Liver (tissue), 9 donors: ENCODE measurements around the gene CCT6A. TPM values are rescaled to one million over a fixed set of nuclear protein-coding genes. Genes with fewer than 3 reads are reported as not detected.

Source experiments
- DNase-seq: peaks from one replicate; pipeline ENCODE4 v3.0.0-alpha.2; 2017; ENCODE audit warnings: low spot score
- H3K27ac ChIP-seq, 2 donors: one replicate each; pipeline ENCODE4 v1.7.0; 2013; ENCODE audit warnings: inconsistent platforms in 2 of 2, low read length in 2 of 2, control low read depth in 1 of 2, low read depth in 1 of 2, mild to moderate bottlenecking in 1 of 2
- H3K27me3 ChIP-seq, 4 donors: one replicate each; pipeline versions ENCODE4 v1.6.1 to v1.7.0; 2013; ENCODE audit warnings: low read length in 3 of 4, inconsistent platforms in 1 of 4, mild to moderate bottlenecking in 1 of 4, moderate library complexity in 1 of 4; ENCODE audit not compliant: control insufficient read depth in 4 of 4, insufficient read depth in 4 of 4
- H3K36me3 ChIP-seq, 4 donors: one replicate each; pipeline versions ENCODE4 v1.6.1 to v1.7.0; 2013; ENCODE audit warnings: low read length in 3 of 4, mild to moderate bottlenecking in 3 of 4, low read depth in 1 of 4, moderate library complexity in 1 of 4; ENCODE audit not compliant: control insufficient read depth in 4 of 4, insufficient read depth in 3 of 4
- H3K4me1 ChIP-seq, 4 donors: one replicate each; pipeline versions ENCODE4 v1.6.1 to v1.7.0; 2013; ENCODE audit warnings: low read length in 3 of 4, mild to moderate bottlenecking in 3 of 4, moderate library complexity in 1 of 4; ENCODE audit not compliant: control insufficient read depth in 4 of 4, insufficient read depth in 4 of 4
- H3K4me3 ChIP-seq, 3 donors: one replicate each; pipeline versions ENCODE4 v1.6.1 to v1.7.0; 2013; ENCODE audit warnings: low read length in 3 of 3, control low read depth in 1 of 3, low read depth in 1 of 3, mild to moderate bottlenecking in 1 of 3
- H3K9ac ChIP-seq, 2 donors: one replicate each; pipeline ENCODE4 v1.7.0; 2013; ENCODE audit warnings: low read length in 2 of 2, mild to moderate bottlenecking in 2 of 2, moderate library complexity in 2 of 2, control low read depth in 1 of 2, low read depth in 1 of 2
- H3K9me3 ChIP-seq, 4 donors: one replicate each; pipeline versions ENCODE4 v1.6.1 to v1.7.0; 2013; ENCODE audit warnings: low read length in 3 of 4; ENCODE audit not compliant: control insufficient read depth in 4 of 4
- EGR1 ChIP-seq, 2 donors: IDR thresholded peaks; 2 replicates each; pipeline ENCODE4 v1.6.1; 2016 to 2018; ENCODE audit warnings: antibody characterized with exemption in 2 of 2, low read depth in 2 of 2
- FOXA1 ChIP-seq: IDR thresholded peaks from 2 replicates; pipeline ENCODE4 v1.6.1; 2016; ENCODE audit warnings: antibody characterized with exemption
- FOXA2 ChIP-seq: IDR thresholded peaks from 2 replicates; pipeline ENCODE4 v1.6.1; 2016; ENCODE audit warnings: antibody characterized with exemption
- GABPA ChIP-seq, 2 donors: IDR thresholded peaks in 1 of 2; conservative IDR thresholded peaks in 1 of 2; 2 replicates each; pipeline ENCODE4 v1.6.1; 2016; ENCODE audit warnings: antibody characterized with exemption in 2 of 2, mild to moderate bottlenecking in 1 of 2, moderate library complexity in 1 of 2
- HNF4G ChIP-seq: IDR thresholded peaks from 2 replicates; pipeline ENCODE4 v1.6.1; 2016; ENCODE audit warnings: antibody characterized with exemption
- RAD21 ChIP-seq, 2 donors: IDR thresholded peaks; 2 replicates each; pipeline ENCODE4 v1.6.1; 2016; ENCODE audit warnings: antibody characterized with exemption in 2 of 2, mild to moderate bottlenecking in 2 of 2
- RXRA ChIP-seq, 2 donors: IDR thresholded peaks; 2 replicates each; pipeline ENCODE4 v1.6.1; 2017 to 2018; ENCODE audit warnings: antibody characterized with exemption in 2 of 2, mild to moderate bottlenecking in 1 of 2
- YY1 ChIP-seq: IDR thresholded peaks from 2 replicates; pipeline ENCODE4 v1.6.1; 2016; ENCODE audit warnings: antibody characterized with exemption, mild to moderate bottlenecking
- WGBS: extraction: QIAGEN DNeasy Blood & Tissue Kit; methylation state at CpG from one replicate; pipeline ENCODE4 v1.1.7; 2013; 5-methylcytosine and 5-hydroxymethylcytosine counted together
- polyA plus RNA-seq, 2 donors: library from polyadenylated mRNA; stranded (reverse) in 1 of 2; unstranded in 1 of 2; fragments of 200-250 nt in 1 of 2; fragments of >200 nt in 1 of 2; fragmentation: Nextera tagmentation in 1 of 2; extraction: Ambion mirVana in 1 of 2; gene quantifications; one replicate each; pipeline versions ENCODE4 v1.2.1 to v1.2.3, GENCODE V29; 2013 to 2015
- total RNA-seq, 2 donors: library from RNA; depleted of rRNA; stranded (reverse); fragments of >200 nt; gene quantifications; one replicate each; pipeline ENCODE4 v1.2.3, GENCODE V29; 2014
- TF ChIP-seq, protein P1 (sequence below): fragments of 150-350 bp; IDR thresholded peaks from 2 replicates; pipeline ENCODE4 v1.5.1; 2017; ENCODE audit warnings: improper control_type of control experiment, low read depth, low read length; ENCODE audit not compliant: missing input control
- TF ChIP-seq, protein P2 (sequence below): IDR thresholded peaks from 2 replicates; pipeline ENCODE4 v1.6.1; 2016; ENCODE audit warnings: antibody characterized with exemption
- TF ChIP-seq, protein P3 (sequence below): IDR thresholded peaks from 2 replicates; pipeline ENCODE4 v1.6.1; 2016; ENCODE audit warnings: antibody characterized with exemption
- TF ChIP-seq, protein P4 (sequence below): IDR thresholded peaks from 2 replicates; pipeline ENCODE4 v1.6.1; 2016; ENCODE audit warnings: antibody characterized with exemption
- donor health status: healthy.
- donor health status: healthy.
- donor health status: healthy.
- donor health status: healthy.
- donor health status: healthy.

The CCT6A gene
- total and polyA plus RNA-seq, 4 donors, result 44.6 to 80.0 (median 49.1) TPM

DNA sequence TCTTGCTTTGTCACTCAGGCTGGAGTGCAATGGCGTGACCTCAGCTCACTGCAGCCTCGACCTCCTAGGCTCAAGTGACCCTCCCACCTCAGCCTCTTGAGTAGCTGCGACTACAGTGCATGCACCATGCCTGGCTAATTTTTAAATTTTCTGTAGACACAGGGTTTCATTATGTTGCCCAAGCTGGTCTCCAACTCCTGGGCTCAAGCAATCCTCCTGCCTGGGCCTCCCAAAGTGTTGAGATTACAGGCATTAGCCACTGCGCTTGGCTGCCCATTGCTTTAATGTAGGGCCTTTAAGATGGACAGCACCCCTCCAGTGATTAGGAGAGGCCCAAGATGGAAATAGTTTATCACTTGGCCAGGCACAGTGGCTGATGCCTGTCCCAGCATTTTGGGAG is 47.8 kb upstream of the CCT6A start:
- Histone ChIP-seq H3K4me1 (peaks cover 0 to 5% (median under 1%) of the 10 kb centered on the region in 4 donors), H3K4me3 (no peak overlapping the region), H3K36me3 (peaks cover 0 to 2% (median 0%) of the 10 kb centered on the region in 4 donors), H3K9me3 (no peaks in the 10 kb centered on the region), H3K9ac (no peak overlapping the region), H3K27ac (no peak overlapping the region), H3K27me3 (no peaks in the 10 kb centered on the region)
- DNase-seq, result no peak
- 90% methylated on average over 4 of the region's 4 CpGs for WGBS
- no peak for TF ChIP-seq YY1
- no peak for TF ChIP-seq RAD21 (IDR thresholded peaks at IDR 0.05)
- no peak for TF ChIP-seq FOXA2
- no peak for TF ChIP-seq GABPA (IDR thresholded peaks at IDR 0.05 in 1 of 2, conservative IDR thresholded peaks at IDR 0.05 in 1 of 2)
- TF ChIP-seq, protein P1, sequence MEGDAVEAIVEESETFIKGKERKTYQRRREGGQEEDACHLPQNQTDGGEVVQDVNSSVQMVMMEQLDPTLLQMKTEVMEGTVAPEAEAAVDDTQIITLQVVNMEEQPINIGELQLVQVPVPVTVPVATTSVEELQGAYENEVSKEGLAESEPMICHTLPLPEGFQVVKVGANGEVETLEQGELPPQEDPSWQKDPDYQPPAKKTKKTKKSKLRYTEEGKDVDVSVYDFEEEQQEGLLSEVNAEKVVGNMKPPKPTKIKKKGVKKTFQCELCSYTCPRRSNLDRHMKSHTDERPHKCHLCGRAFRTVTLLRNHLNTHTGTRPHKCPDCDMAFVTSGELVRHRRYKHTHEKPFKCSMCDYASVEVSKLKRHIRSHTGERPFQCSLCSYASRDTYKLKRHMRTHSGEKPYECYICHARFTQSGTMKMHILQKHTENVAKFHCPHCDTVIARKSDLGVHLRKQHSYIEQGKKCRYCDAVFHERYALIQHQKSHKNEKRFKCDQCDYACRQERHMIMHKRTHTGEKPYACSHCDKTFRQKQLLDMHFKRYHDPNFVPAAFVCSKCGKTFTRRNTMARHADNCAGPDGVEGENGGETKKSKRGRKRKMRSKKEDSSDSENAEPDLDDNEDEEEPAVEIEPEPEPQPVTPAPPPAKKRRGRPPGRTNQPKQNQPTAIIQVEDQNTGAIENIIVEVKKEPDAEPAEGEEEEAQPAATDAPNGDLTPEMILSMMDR, result no peak
- no peak for TF ChIP-seq RXRA (IDR thresholded peaks at IDR 0.05)
- TF ChIP-seq, protein P2, sequence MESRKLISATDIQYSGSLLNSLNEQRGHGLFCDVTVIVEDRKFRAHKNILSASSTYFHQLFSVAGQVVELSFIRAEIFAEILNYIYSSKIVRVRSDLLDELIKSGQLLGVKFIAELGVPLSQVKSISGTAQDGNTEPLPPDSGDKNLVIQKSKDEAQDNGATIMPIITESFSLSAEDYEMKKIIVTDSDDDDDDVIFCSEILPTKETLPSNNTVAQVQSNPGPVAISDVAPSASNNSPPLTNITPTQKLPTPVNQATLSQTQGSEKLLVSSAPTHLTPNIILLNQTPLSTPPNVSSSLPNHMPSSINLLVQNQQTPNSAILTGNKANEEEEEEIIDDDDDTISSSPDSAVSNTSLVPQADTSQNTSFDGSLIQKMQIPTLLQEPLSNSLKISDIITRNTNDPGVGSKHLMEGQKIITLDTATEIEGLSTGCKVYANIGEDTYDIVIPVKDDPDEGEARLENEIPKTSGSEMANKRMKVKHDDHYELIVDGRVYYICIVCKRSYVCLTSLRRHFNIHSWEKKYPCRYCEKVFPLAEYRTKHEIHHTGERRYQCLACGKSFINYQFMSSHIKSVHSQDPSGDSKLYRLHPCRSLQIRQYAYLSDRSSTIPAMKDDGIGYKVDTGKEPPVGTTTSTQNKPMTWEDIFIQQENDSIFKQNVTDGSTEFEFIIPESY, result no peak
- no peak for TF ChIP-seq HNF4G
- TF ChIP-seq, protein P3, sequence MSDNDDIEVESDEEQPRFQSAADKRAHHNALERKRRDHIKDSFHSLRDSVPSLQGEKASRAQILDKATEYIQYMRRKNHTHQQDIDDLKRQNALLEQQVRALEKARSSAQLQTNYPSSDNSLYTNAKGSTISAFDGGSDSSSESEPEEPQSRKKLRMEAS, result no peak
- TF ChIP-seq FOXA1, result no peak
- TF ChIP-seq, protein P4, sequence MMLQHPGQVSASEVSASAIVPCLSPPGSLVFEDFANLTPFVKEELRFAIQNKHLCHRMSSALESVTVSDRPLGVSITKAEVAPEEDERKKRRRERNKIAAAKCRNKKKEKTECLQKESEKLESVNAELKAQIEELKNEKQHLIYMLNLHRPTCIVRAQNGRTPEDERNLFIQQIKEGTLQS, result no peak

DNA sequence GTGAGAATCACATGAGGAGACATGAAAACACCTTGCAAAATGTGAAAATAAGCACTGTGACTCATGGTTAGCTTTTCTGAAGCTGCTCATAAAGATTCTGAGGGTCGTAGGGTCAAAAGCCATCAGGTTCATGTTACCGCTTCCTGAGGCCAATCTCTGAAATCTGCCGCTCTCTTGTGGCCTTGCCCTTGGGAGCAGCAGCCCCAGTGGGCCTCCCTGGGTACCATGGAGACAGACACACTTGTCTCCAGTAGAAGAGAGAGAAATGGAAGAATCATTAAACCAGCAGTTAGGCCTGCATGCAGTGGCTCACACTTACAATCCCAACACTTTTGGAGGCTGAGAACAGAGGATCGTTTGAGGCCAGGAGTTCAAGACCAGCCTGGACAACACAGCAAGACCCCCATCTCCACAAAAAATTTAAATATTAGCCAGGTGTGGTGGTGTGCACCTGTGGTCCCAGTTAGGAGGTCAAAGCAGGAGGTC is 44.4 kb upstream of the CCT6A start:
- WGBS, result 89% methylated on average over 4 of the region's 4 CpGs
- peak; percentile 41 for DNase-seq
- Histone ChIP-seq H3K27me3 (no peaks in the 10 kb centered on the region), H3K27ac (no peak overlapping the region), H3K4me3 (no peak overlapping the region), H3K4me1 (peaks cover 0 to 3% (median 0%) of the 10 kb centered on the region in 4 donors), H3K9ac (no peak overlapping the region), H3K36me3 (no peaks in the 10 kb centered on the region), H3K9me3 (no peaks in the 10 kb centered on the region)
- TF ChIP-seq, protein P3, result no peak
- TF ChIP-seq, protein P4, result no peak
- TF ChIP-seq RAD21 (IDR thresholded peaks at IDR 0.05), result no peak
- TF ChIP-seq GABPA (IDR thresholded peaks at IDR 0.05 in 1 of 2, conservative IDR thresholded peaks at IDR 0.05 in 1 of 2), result no peak
- TF ChIP-seq EGR1 (IDR thresholded peaks at IDR 0.05; ENCODE audit: low read depth in 2 of 2), result no peak
- TF ChIP-seq, protein P2, result no peak
- no peak for TF ChIP-seq FOXA2
- TF ChIP-seq, protein P1, result no peak
